HL-60/S4 treated with phorbol 12-myristate 13-acetate at 8.2 ng/mL for 4 days and 3 days (cell line): Measurements from ENCODE around the gene RAB30.

ENCODE experiments used
- in situ Hi-C: fragments of 300-500 bp; cut with MboI; formaldehyde crosslinking; loops from 2 replicates; pipeline ENCODE4 v1.15.0; 2022; ENCODE audit warnings: low sequenced_read_pairs

RAB30 gene

GRCh38 chr11:83070731-83071566 is 748 bp downstream of the RAB30 start:
- in situ Hi-C loops, result no loop called here

- in situ Hi-C loops, result no loop called here
Observed at GRCh38 chr11:83070044-83070701, 1.5 kb downstream of the RAB30 start.

- in situ Hi-C loops, result no loop called here
Observed at GRCh38 chr11:83069441-83070043, 2.2 kb downstream of the RAB30 start.

GRCh38 chr11:83068568-83068967 is 3.1 kb downstream of the RAB30 start:
- in situ Hi-C loops, result no loop called here

- in situ Hi-C loops, result no loop called here
Observed at GRCh38 chr11:83064011-83064410, 7.7 kb downstream of the RAB30 start.

- in situ Hi-C loops, result no loop called here
Observed at GRCh38 chr11:83063073-83063754, 8.5 kb downstream of the RAB30 start.

GRCh38 chr11:83061883-83062282 is 9.8 kb downstream of the RAB30 start:
- in situ Hi-C loops, result no loop called here

GRCh38 chr11:83060965-83061364 is 10.7 kb downstream of the RAB30 start:
- in situ Hi-C loops, result no loop called here

GRCh38 chr11:83057721-83058120 is 14.0 kb downstream of the RAB30 start:
- in situ Hi-C loops, result no loop called here

GRCh38 chr11:83056611-83057010 is 15.1 kb downstream of the RAB30 start:
- in situ Hi-C loops, result no loop called here

GRCh38 chr11:83056204-83056603 is 15.5 kb downstream of the RAB30 start:
- in situ Hi-C loops, result no loop called here

GRCh38 chr11:83054904-83055380 is 16.8 kb downstream of the RAB30 start:
- in situ Hi-C loops, result no loop called here

GRCh38 chr11:83054001-83054400 is 17.7 kb downstream of the RAB30 start:
- in situ Hi-C loops, result no loop called here

GRCh38 chr11:83051760-83052671 is 19.7 kb downstream of the RAB30 start:
- in situ Hi-C loops, result no loop called here

GRCh38 chr11:83047515-83048225 is 24.0 kb downstream of the RAB30 start:
- in situ Hi-C loops, result no loop called here

- in situ Hi-C loops, result no loop called here
Observed at GRCh38 chr11:83046621-83047172, 25.0 kb downstream of the RAB30 start.

- in situ Hi-C loops, result no loop called here
Observed at GRCh38 chr11:83044958-83045712, 26.6 kb downstream of the RAB30 start.

GRCh38 chr11:83042964-83043711 is 28.6 kb downstream of the RAB30 start:
- in situ Hi-C loops, result no loop called here
